HG03439 (cell line): ENCODE data around the gene RALGAPA2.

ENCODE experiments used
- ATAC-seq: cut with Tn5 transposase; IDR thresholded peaks from one replicate; pipeline ENCODE4 v1.9.1; 2021; ENCODE audit warnings: mild to moderate bottlenecking, moderate library complexity; ENCODE audit not compliant: unreplicated experiment

RALGAPA2 gene

DNA sequence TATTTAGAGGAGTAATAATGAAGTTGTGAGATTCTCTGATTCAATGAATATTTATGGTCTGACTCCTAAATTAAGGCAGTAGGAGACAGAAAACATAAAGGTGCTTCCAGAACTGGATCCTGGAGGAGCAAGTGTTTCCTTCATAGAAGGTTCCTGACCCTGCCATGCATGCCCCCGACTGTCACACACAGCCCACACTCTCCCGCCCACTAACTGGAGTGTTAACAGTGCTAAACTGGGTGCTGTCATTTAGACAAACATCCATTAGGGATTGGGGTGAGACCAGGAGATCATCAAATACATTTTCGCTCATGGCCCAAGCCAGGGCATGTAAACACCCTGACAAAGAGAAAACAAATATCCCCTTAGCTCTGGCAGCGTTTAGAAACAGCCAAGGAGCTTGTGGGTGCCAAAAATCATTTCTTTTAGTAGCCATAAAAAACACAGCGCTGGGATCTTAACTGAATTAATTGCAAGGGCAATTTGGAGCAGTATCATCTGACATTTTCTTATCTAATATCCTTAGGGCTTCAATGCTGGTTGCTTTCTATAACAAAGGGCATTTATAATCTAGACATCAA lies 297.7 kb downstream of the RALGAPA2 start:
- ATAC-seq: no peak

DNA sequence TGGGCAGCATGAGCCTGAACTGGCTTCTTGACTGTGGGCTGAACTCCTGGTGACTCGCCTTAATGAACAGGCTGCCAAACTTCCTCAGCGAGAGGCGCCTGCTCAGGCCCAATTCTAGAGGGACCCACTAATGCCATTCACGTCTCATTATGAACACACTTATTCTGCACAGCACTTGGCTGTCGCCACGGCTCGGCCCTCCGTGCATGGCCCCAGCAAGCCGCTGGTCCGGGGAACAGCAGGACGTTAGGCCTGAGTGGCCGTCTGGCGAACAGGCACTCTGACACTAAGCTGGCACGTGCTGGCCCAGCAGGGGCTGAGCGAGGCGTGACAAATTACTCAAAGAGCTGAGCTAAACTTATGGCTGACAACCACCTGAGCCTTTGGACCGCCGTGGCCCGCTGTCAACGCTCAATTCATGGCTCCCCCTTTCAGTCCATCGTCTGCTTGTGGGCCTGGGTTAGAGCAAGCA lies 298.6 kb downstream of the RALGAPA2 start:
- no peak for ATAC-seq

DNA sequence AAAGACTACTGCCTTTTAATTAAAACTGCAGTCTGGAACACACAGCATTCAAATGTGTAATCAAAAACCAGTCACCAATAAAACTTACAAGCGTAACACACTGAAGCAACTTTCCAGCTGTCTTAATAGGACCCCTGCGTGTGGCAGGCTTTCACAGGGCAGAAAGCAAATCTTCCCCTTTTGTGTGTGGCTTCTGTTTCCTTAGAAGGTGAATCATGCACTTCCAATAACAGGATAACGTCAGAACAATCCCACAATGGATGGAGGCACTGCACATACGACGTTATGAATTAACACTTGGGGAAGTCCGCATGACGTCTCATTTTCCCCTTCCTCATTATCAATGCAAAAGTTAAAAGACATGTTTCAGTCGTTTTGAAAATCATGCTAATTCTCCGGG lies 299.7 kb downstream of the RALGAPA2 start:
- no peak for ATAC-seq

DNA sequence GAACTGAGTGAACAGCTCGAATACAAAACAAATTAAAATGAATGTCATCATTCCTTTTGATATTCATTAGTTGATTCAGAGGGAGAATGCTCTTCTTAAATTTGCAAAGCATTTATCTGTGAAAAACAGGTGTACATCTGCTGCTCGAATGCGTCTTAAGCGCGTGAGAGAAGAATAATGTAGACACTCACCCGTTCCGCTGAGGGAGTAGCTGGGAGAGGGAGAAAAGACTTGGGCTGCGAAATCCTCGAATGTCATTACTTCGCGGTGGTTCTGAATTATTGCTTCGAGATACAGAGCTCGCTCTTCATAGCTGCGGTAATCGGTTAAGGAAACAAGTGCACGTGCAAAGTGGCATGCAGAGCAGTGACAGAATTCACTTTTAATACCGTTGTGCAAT lies 300.6 kb downstream of the RALGAPA2 start:
- no peak for ATAC-seq

DNA sequence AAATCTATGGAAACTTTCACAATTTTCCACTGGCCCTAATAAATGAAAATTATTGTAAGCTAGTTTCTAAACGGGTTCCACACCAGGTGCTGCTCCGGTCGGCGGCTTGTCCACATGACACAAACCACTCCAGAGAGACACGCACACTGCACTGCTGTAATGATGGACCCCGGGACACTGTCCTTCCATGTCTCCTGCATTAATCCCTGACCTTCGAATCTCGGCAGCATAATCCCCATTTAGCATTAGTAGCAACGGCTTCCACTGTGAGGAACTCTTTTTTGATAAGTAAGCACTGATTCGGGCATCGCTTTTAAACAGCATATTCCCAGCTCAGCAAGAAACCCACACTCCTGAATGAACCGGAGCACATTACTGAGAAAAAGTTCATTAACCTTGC lies 301.0 kb downstream of the RALGAPA2 start:
- no peak for ATAC-seq

DNA sequence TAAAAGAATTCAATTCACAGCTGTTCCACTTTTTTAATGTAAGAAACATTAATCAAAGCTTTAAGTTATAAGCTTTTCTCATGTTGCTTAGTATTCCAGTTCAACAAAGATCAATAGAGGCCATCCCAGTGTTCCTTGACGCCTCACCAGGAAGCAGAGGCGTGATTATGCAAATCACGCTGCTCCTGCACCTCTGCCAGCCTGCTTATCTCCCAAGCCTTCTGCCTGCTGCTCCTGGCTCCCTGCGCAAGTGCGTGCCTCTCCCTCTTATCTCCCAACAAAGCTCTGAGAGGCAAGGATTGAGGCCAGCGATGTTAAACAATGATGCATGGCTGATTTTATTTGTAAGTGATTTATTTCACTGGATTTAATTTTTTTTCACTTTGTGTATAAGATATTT lies 301.8 kb downstream of the RALGAPA2 start:
- no peak for ATAC-seq

DNA sequence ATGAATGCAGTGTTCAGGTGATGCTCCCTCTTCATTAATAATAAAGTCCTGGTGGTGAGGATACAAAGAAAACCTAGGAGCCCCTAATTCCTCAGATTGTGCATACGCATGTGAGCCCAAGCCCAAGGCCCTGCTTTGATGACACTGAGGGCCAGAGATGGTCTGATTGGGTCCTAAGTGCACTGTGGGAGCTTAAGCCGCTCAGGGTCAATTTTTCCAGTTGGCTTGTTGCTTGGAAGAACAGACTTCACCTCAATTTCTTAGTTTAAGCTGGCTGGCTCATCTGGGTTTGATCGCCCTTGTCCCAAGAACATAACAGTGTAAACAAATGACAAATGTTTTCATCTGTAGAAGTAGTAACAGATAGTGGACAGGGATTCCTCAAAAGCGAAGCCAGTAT lies 303.1 kb downstream of the RALGAPA2 start:
- no peak for ATAC-seq

DNA sequence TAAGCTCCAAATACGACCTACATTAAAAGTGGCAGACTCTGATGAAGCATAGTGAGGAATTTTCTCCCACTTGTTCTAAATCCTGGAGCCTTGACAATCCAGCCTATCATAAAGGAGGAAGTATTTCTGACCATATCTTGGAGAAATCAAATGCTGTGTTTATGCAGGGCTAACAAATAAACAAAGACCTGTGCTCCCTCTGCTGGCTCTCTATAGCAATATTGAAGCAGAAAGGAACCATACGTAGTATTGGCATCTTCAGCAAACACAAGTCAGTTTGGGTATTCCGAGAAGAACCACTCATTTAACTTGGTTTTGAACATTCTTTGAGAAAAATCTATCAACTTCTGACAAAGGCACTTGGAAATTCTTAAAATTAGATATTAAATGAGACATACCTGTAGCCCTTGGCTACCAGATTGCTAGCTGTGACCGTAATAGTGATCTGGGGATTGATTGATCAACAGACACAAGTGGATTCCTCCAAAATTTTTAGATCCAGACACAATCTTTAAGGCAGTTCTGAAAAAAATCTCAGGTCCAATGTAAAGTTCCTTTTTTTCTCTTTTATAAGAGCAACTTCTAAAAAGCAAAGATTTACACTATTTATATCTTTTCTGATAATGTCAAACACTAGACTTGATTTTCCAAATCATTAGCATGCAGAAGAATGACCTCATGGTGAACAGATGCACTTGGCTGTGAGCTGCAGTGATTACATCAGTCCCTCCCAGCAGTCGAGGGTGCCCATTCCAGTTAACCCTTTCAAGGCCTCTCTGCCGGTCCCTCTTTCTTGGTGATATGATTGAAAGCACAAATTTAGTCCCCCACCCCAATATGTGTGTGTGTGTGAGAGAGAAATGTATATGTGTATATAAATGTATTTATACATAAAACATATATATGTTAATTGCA lies 304.3 kb downstream of the RALGAPA2 start:
- no peak for ATAC-seq

DNA sequence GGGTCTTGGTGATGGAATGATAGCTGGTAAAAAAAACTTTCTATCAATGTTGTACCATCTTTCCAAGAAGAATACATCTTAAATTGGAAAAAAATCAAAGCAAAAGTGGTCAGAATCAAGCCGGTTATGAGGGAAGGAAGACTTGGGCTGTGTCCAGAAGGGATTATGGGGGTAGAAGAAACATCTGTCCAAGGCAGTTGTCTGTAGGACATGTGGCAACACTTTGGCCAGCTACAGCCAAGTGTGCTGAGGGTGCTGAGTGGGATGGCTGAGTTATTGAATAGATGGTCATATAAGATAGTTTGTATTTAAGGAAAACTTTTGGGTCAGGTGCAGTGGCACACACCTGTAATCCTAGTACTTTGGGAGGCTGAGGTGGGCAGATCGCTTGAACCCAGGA lies 306.1 kb downstream of the RALGAPA2 start:
- ATAC-seq: no peak

DNA sequence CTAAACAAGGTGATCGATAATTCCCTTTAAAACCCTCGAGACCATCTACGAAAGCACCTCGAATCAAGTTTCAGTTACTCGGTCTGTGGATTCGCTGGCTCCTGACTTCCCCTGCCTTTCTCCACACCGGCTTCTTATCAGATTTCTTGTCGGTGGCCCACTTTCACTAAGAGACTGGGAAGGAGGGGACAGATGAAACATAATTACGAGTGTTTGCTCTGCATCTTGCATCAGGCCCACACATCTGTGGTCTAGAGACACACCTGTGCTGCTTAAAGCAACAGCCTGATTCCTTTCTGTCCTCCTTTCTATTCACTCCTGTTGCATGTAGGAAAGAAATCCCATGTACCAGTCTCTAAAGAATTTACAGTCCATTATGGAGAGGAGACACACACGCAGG lies 306.8 kb downstream of the RALGAPA2 start:
- ATAC-seq: no peak

DNA sequence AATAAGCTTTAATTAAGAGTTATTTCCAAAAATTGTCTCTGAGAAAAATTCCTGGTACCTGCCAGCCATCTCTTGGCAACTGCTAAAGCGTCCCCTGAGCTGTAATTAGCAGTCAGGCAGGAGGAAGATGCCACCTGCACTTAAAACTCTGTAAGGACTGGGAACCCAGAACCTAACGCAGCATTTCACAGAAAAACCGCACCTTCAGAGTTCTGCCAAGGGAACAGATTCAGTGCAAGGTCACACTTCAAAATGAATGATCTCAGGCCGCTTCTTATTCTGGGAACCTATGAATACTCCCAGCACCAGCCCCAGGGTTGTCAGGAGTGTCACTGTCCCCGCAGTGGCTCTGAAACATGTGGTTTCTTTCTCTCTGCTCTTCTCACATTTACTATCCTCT lies 307.8 kb downstream of the RALGAPA2 start:
- no peak for ATAC-seq

DNA sequence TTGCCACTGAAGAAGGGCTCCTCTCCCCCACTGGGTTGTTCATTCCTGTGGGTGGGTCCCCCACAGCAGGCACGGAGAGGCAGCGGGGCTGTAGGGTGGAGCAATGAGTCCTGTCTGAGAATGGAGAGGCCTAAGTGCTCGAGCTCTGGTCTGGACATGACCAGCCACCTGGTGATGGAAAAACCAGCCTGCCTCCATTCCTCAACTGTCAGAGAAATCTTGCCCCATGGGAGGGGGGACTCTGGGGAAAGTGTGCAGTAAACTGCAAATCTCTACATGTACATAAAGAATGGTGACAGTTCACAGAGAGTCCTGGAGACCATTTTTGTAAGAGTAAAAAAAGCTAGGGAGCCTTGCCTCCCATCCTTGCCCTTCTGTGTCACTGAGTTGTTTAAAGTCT lies 310.5 kb downstream of the RALGAPA2 start:
- ATAC-seq: no peak

DNA sequence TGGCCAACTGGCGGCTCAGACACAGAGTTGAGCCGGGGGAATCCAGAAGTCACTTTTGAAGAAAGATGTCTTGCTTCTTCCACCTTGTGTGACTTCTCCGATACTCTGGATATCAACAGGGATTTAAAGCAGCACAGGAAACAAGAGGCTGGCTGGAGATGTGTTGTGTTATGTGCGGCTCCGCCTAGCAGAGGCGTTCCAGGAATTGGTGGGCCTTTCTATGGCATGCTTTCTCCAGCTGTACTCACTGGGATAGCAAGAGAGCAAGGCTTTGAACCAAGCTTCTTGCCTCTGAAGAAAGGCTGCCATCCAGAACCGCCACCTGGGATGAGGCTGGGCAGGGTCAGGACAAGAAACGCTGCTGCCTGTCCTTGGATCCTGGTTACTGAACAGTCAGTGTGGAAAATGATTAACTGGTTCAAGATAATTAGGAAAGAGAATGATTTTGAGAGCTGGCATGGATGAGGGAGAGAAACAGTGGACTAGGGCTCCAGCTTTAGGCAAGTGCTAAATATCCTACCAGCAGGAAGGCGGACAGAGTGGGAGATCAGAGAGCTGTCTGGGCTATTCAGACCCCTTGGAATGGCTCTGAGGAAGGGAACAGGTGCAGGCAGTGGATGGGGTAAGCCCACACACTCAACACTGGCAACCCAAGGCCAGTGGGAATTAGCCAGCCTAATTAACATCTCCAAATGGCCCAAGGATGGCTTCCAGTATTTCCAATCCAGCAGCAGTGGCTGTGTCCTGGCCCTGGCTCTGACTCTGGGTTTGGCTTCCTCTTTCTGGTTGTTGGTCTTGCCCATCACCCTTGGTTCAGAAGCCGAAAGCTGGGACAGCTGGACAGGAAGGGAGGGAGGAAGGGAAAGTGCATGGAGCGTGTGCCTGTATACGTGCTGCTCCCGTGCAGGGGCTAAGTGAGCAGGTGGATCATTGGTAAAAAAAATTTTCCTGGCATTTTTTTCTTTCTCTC lies 312.6 kb downstream of the RALGAPA2 start:
- no peak for ATAC-seq

DNA sequence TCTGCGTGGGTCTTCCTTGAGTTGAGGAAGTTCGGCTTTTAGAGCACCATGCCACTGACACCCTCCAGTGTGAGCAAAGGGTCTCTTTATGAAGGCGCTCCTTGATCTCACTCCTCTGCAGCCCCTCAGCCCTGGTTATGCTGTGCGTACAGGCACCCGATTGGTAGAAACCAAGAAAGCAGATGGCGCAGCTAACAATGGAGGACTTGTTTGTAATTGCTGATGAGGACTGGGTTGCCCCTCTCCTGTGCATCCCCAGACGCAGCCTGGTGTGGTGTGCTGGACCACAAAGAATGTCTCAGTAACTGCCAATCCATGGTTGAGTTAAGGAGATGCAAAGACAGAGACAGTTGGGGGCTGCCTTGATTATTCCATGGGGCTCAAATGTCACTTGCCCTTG lies 314.3 kb downstream of the RALGAPA2 start:
- ATAC-seq: no peak

DNA sequence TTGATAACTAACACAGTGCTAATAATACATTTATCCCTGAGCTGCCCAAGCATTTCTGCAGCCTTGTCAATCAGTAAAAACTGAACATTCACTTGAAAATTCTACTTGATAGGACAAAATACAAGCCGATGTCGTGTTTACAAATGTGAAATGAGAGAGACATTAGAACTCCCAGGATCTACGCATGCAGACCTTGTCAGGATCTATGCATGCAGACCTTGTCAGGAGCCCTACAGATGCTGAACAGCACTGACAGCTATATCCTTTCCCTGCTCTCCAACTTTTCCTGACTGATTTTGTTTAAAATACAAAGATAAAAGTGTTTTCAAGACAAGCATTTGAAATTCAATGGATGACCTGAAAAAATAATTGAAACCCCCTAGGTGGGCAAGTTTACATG lies 315.6 kb downstream of the RALGAPA2 start:
- ATAC-seq: no peak

DNA sequence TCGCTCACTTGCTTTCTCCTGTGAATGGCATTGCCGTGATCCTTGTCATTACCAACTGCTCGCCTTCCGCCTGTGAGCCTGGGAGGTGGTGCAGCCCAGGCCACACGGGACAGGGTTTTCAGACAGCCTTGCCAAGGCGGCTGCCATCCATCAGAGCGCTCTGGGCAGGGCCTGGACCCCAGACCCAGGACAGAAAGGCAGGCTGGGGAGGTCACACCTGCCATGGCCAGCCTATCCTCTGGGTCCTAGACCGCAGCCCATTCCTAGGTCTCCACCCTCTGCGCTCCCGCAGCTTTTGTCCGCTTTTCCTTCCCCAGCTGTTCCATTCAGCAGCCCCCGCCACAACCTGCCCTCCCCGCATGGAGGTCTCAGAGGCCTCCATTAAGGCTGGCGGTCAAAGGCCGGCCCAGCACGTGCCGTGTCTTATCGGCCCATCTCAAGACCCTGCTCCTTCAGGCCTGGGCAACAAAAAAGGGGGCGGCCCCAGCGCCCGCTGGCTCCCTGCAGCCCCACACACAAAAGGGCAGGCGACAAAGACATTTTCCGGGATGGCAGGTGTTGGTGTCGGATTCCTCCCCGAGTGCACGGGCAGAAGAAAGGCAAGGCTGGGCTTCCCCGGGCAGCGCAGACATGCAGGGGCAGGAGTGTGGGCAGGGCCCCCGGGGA lies 316.4 kb downstream of the RALGAPA2 start:
- ATAC-seq: no peak

DNA sequence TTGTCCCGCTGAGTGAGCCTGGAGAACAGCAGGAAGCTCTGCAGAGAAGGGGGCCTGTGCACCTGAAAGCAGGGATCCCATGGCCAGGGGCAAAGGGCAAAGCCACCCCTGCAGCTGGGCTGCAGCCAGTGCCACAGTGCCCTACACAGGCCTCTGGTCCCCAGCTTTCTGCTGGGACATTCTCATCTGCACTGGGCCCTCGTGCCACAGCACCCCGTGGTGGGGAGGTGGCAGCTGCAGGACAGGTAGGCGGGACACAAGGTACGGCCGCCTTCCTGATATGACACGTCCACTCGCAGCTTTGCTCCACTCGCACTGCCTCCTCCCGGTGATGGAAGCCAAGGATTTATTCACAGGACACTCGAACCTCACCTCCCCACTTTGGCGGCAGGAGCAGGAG lies 317.4 kb downstream of the RALGAPA2 start:
- ATAC-seq: no peak

DNA sequence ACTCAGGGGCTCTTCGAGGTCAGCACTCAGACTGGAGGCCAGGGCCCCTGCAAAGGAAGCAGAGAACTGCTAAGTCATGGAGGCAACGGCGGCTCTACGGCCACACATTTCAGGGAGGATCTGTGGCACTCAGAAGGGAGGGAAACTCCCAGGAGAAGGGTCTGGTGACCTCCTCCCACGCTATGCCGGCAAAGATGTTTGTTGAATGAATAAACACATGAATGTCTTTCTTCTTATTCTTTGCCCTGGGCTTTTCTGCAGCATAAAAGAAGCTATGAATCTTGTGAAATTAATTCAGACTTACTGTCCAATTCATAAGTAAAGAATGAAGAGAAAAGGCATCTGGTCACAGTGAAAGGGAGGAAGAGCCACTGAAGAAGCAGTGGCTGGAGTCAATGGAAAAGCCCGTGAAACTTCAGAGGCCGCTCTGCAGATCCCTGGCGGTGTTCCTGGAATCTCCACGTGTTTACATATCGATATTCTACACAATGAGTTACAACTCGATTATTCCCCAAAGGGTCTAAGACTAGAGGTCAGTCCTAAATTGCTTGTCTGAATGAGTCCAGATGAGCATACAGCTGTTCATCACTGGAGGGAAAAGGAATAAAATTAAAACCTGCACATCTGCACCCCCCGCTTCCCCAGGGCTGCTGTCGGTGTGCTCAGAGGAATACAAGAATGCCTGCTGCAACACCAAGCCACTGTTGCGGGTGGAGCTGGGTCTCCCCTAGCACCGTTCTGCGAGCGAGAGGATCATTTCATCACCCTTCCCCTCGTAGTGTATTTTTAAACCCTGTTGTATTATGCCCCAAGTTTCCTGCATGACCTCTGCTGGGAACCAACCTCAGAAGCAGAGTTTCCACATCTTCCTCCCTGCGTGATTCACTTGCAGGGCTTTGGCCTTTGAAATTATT lies 319.0 kb downstream of the RALGAPA2 start:
- no peak for ATAC-seq

DNA sequence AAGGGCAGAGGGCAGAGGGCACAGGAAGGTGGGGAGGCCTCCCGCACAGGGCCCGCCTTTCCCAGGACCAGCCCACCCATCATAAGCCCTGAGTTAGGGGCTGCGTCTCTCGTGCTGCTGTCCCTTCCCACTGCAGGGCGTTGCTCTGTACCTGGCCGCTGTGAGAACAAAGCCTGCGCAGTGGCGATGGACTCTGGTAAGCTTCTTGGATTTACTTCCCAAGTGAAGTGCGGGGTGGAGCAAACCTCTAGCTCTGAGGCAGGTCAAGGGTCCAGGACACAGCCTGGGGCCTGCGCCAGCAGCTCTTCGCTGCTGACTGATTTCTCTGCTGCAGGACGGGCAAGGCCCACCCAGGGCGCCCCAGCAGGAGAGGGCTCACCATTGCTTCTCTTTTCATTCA lies 320.7 kb downstream of the RALGAPA2 start:
- no peak for ATAC-seq

DNA sequence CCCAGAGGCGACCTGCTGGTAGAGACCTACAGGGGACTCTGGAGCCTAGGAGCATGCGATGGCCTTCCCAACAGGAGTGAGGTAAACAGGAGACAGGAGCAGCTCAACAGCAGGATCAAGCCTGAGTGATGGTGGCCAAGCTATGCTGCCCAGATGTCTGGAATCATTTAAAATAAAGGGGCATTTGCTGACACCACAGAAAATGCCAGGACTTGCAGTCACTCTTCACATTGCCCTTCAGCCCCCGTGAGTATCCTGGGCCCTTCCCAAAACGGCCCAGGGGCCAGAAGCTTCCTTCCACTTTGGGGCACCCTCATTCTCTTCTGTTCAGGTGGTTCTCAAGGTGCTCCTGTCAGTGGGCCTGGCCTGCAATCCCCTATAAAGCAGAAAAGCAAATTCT lies 321.3 kb downstream of the RALGAPA2 start:
- ATAC-seq: no peak
